Colonic mucosa (tissue), 4 donors: Measurements from ENCODE around the gene GPR37L1. TPM values are rescaled to one million over a fixed set of nuclear protein-coding genes. Genes with fewer than 3 reads are reported as not detected.

Source experiments
- DNase-seq: peaks from one replicate; pipeline ENCODE4 v3.0.0-alpha.2; 2020
- H3K27ac ChIP-seq: fragments of 200-600 bp; one replicate; pipeline ENCODE4 v1.8.0; 2021
- H3K27me3 ChIP-seq: fragments of 200-600 bp; one replicate; pipeline ENCODE4 v1.8.0; 2021
- H3K36me3 ChIP-seq: fragments of 200-600 bp; one replicate; pipeline ENCODE4 v1.8.0; 2021
- H3K4me1 ChIP-seq: fragments of 200-600 bp; one replicate; pipeline ENCODE4 v1.8.0; 2021; ENCODE audit warnings: mild to moderate bottlenecking
- H3K4me3 ChIP-seq: fragments of 200-600 bp; one replicate; pipeline ENCODE4 v1.8.0; 2021
- H3K9ac ChIP-seq, 2 donors: one replicate each; pipeline ENCODE4 v1.7.0; 2013; ENCODE audit warnings: control low read depth in 2 of 2, low read depth in 2 of 2, low read length in 2 of 2
- H3K9me3 ChIP-seq: fragments of 200-600 bp; one replicate; pipeline ENCODE4 v1.8.0; 2021
- intact Hi-C: fragments of 100-400 bp; cut with DNase I; formaldehyde crosslinking; loops from one replicate; pipeline ENCODE4 v1.14.1; 2022
- total RNA-seq, 2 donors: library from RNA; stranded (reverse); fragmentation: NEBNext Ultra II Directional in 1 of 2; extraction: Animal tissue kit (Norgen Biotek cat#: 25700) in 1 of 2; gene quantifications; one replicate each; pipeline ENCODE4 v1.2.1, GENCODE V29; 2021
- TF ChIP-seq, protein P1 (sequence below): fragments of 200-600 bp; IDR thresholded peaks from one replicate; pipeline ENCODE4 v1.8.0; 2022; ENCODE audit warnings: antibody characterized with exemption, mild to moderate bottlenecking
- donor health status: healthy.
- donor health status: DM: no; HTN: no; CAD: no.
- donor health status: DM: no; HTN: no; CAD: no.

The GPR37L1 gene
- total RNA-seq, 2 donors from 2014 or later, result 1.6 to 3.1 TPM

DNA sequence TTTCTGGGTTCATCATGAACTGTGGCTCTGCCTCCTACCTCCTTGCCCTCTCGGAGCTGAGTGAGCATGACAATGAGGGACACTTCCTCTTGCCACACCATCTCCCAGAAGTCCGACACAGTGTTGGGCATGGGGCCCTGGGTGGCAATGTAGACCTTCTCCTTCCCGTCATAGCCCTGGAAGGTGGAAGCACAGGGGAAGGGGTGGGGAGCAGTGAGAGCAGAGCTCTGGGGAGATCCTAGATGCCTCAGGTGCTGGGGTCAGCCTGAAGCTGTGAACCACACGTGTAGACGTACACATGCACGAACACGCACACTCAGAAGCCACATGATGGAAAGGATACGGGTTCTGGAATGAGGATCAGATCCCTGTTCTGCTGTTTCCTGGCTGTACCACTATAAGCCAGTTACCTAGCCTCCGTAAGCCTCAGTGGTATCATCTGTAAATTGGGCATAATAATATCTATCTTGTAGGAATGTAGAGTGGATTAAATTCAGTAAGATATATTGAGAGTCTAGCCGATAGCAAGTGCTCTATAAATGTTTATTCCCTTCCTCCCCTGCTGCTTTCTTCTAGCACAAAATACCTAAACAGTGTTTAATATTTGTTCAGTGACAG is 31.5 kb downstream of the GPR37L1 start:
- TF ChIP-seq, protein P1, sequence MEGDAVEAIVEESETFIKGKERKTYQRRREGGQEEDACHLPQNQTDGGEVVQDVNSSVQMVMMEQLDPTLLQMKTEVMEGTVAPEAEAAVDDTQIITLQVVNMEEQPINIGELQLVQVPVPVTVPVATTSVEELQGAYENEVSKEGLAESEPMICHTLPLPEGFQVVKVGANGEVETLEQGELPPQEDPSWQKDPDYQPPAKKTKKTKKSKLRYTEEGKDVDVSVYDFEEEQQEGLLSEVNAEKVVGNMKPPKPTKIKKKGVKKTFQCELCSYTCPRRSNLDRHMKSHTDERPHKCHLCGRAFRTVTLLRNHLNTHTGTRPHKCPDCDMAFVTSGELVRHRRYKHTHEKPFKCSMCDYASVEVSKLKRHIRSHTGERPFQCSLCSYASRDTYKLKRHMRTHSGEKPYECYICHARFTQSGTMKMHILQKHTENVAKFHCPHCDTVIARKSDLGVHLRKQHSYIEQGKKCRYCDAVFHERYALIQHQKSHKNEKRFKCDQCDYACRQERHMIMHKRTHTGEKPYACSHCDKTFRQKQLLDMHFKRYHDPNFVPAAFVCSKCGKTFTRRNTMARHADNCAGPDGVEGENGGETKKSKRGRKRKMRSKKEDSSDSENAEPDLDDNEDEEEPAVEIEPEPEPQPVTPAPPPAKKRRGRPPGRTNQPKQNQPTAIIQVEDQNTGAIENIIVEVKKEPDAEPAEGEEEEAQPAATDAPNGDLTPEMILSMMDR, result no peak
- Histone ChIP-seq H3K9me3 (no peaks in the 10 kb centered on the region), H3K27me3 (no peaks in the 10 kb centered on the region), H3K27ac (no peak overlapping the region), H3K4me1 (peaks cover 3% of the 10 kb centered on the region), H3K4me3 (no peak overlapping the region), H3K36me3 (no peaks in the 10 kb centered on the region), H3K9ac (no peak overlapping the region)
- no peak for DNase-seq
- intact Hi-C loops, result no loop called here

DNA sequence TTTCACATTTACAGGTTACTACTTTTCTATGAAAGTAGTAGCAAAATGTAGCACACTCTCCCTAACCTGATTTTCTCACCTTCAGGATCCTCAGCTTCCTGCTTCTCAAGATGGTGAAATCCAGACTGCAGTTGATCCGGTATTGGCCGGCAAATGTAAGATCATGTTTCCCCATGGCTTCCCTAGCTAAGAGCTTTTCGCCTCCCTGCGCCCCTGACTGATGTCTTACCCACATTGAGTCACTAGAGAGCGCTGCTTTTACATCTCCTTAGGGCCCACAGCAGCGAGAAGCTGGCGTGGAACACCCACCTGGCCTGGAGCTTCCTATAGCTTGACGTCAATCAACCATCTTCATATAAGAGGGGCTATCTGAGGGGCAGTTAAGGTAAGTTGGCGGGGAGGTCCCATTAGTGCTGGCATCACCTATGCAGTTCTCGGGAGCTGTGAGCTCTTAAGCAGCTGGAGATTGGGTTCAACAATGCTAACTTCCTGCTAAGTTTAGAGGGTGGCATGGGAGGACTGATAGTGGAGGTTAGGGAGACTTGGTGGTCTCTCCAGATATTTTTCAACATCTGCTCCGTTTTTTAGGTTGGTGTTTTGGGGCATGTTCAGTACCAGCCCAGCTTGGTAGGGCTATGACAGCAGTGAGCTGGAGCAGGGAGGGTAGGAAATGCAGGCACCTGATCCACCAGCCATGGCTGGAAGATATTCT is 32.2 kb downstream of the GPR37L1 start:
- no peak overlapping the region for H3K9ac ChIP-seq
- H3K9me3 ChIP-seq, result no peaks in the 10 kb centered on the region
- peaks cover 3% of the 10 kb centered on the region for H3K4me1 ChIP-seq
- intact Hi-C loops, result no loop called here
- peak; percentile 55 for DNase-seq
- H3K36me3 ChIP-seq, result no peaks in the 10 kb centered on the region
- TF ChIP-seq, protein P1, result no peak
- H3K27me3 ChIP-seq, result no peaks in the 10 kb centered on the region
- H3K4me3 ChIP-seq, result no peak overlapping the region
- H3K27ac ChIP-seq, result no peak overlapping the region

DNA sequence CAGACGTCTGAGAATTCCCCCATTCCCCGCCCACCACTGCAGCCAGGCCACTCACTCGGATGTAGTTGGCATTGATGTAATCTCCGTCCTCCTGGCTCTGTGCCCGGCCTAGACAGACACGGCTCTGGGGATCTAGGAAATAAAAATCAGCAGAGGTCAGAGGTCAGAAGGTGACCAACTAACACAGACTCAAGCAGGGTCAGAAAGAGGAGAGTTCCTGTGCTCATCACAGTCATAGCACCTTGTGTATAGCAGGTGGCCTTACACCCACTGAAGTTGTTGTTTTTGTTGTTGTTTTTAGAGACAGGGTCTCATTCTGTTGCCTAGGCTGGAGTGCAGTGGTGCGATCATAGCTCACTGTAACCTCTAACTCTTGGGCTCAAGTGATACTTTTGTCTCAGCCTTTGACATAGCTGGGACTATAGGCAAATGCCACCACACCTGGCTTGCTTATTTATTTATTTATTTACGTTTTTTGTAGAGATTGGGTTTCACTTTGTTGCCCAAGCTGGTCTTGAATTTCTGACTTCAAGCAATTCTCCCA is 32.8 kb downstream of the GPR37L1 start:
- no peak overlapping the region for H3K4me3 ChIP-seq
- no peak overlapping the region for H3K27ac ChIP-seq
- H3K36me3 ChIP-seq, result no peaks in the 10 kb centered on the region
- intact Hi-C loops, result no loop called here
- no peaks in the 10 kb centered on the region for H3K27me3 ChIP-seq
- no peak overlapping the region for H3K9ac ChIP-seq
- H3K4me1 ChIP-seq, result peaks cover 3% of the 10 kb centered on the region
- no peaks in the 10 kb centered on the region for H3K9me3 ChIP-seq
- peak; percentile 72 for DNase-seq
- TF ChIP-seq, protein P1, result no peak

DNA sequence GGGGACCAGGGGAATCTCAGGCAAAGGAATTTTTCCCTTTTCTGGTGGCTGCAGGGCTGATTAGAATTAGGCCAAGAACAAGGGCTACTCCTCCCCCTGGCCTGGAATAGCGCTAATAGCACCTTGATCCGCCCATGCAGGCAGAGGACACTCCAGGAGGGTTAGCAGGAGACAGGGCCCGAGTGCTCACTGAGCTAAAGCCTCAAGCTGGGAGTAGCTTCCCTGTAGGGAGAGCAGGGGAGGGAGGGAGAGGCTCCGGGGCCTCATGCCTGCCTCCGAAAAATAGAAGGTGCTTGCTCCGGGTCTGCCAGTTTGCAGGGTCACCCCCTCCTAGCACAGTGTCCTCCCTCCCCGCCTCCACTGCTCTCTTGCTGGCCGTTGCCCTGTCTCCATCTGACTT is 33.9 kb downstream of the GPR37L1 start:
- Histone ChIP-seq H3K9ac (no peak overlapping the region), H3K27ac (no peak overlapping the region), H3K4me3 (no peak overlapping the region), H3K9me3 (no peaks in the 10 kb centered on the region), H3K4me1 (peaks cover 3% of the 10 kb centered on the region), H3K36me3 (no peaks in the 10 kb centered on the region), H3K27me3 (no peaks in the 10 kb centered on the region)
- DNase-seq, result no peak
- intact Hi-C loops, result no loop called here
- TF ChIP-seq, protein P1, result no peak

DNA sequence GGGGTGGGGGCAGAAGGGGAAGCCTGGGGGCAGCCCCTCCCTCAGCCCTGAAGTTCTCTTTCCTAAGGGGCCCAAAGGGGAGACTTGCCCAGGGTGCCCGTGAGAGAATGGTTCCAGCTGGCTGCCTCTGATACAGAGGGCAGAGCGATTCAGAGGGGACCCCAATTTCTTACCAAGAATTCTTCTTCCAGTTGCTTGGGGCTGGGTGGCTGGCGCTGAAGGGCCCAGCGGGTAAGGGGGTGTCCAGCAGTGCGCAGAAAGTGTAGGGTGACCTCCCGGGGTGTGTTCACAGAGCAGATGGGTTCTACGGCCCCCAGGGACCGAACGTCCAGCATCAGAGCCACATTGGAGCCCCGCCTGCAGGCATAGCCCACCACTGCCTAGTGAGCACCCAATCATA is 35.2 kb downstream of the GPR37L1 start:
- TF ChIP-seq, protein P1, result no peak
- intact Hi-C loops, result no loop called here
- Histone ChIP-seq H3K27me3 (no peaks in the 10 kb centered on the region), H3K4me1 (peaks cover 3% of the 10 kb centered on the region), H3K9ac (no peak overlapping the region), H3K9me3 (no peaks in the 10 kb centered on the region), H3K36me3 (no peaks in the 10 kb centered on the region), H3K4me3 (no peak overlapping the region), H3K27ac (no peak overlapping the region)
- DNase-seq, result no peak
